Stimulated activated CD4-positive, alpha-beta T cell treated with anti-CD3 and anti-CD28 coated beads, Interleukin-1b, Interleukin-23, amount 100 ng/mL, for 48 hours (primary cell): ENCODE measurements around the gene CALB2.

ENCODE experiments used
- DNase-seq: peaks from one replicate; pipeline ENCODE4 v3.0.0-alpha.2; 2020

CALB2 gene

GRCh38 chr16:71429581-71429980, 71.1 kb downstream of the CALB2 start:
- DNase-seq, result no peak

- no peak for DNase-seq
These were observed 72.2 kb downstream of the CALB2 start for GRCh38 chr16:71430744-71431143.

GRCh38 chr16:71431176-71431575, 72.7 kb downstream of the CALB2 start:
- no peak for DNase-seq

GRCh38 chr16:71431991-71432390, 73.5 kb downstream of the CALB2 start:
- DNase-seq, result no peak

DNA sequence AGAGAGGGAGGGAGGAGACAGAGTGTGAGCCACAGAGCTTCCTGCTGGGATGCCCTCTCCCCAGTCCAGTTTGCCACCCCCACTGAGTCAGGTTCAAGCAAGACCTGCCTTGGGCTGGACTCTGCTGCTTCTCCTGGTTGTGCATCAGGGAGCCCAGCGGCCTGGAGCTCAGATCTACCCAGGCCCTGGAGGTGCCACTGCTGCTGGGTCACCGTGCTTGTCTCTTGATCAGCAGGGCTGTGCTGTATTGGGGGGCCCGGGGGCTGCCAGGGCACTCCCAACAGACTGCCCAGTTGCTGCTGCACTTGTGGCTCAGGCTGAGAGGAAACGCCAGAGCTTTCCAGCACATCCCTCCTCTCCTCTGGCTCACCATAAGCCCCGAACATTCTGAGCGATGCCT, 74.4 kb downstream of the CALB2 start:
- no peak for DNase-seq

GRCh38 chr16:71436473-71436872, 78.0 kb downstream of the CALB2 start:
- DNase-seq, result no peak

- no peak for DNase-seq
These were observed 81.0 kb downstream of the CALB2 start for GRCh38 chr16:71439523-71439922.
